SK-N-SH (cell line): Measurements from ENCODE around the gene CTNNA3. TPM values are rescaled to one million over a fixed set of nuclear protein-coding genes. Genes with fewer than 3 reads are reported as not detected.

Experiments used
- CTCF ChIA-PET: fragments of 300-600, 350-600 bp; formaldehyde crosslinking; extraction: SDS; loops from one replicate; lab custom pipeline; 2021; lab: Yijun Ruan, JAX
- POLR2A ChIA-PET: fragments of 350-600 bp; sonication (Branson Sonifier 250); formaldehyde crosslinking; extraction: SDS; loops from one replicate; lab custom pipeline; 2020; ENCODE audit warnings: antibody characterized with exemption, inconsistent platforms; lab: Yijun Ruan, JAX
- DNase-seq: peaks from one replicate; pipeline ENCODE4 v3.0.0; 2012
- H2AFZ ChIP-seq: fragments of 200-600 bp; sonication (generic); 2 replicates; pipeline ENCODE4 v1.8.1; 2016; ENCODE audit warnings: antibody characterized with exemption, mild to moderate bottlenecking, low read depth
- H3F3A ChIP-seq: fragments of 200-600 bp; sonication (generic); replicated peaks from 2 replicates; pipeline ENCODE3; 2016; ENCODE audit warnings: antibody characterized with exemption, mild to moderate bottlenecking; ENCODE audit not compliant: insufficient read depth
- H3K27ac ChIP-seq, 2 experiments: fragments of 200-500 bp in 1 of 2; fragments of 200-600 bp in 1 of 2; sonication (Bioruptor generic) in 1 of 2; sonication (generic), shearing (Covaris generic) in 1 of 2; 2 replicates each; pipeline versions ENCODE4 v1.5.1 to v1.6.1; 2014 to 2016; ENCODE audit warnings: low read depth in 2 of 2, inconsistent platforms in 1 of 2, low read length in 1 of 2, mild to moderate bottlenecking in 1 of 2, mixed read lengths in 1 of 2
- H3K27me3 ChIP-seq: fragments of 200-600 bp; sonication (generic), shearing (Covaris generic); 2 replicates; pipeline ENCODE4 v1.6.1; 2016; ENCODE audit warnings: mixed run types; ENCODE audit not compliant: insufficient read depth
- H3K36me3 ChIP-seq, 2 experiments: fragments of 200-500 bp in 1 of 2; fragments of 200-600 bp in 1 of 2; sonication (Bioruptor generic) in 1 of 2; sonication (generic) in 1 of 2; replicated peaks in 1 of 2; 2 replicates each; pipeline versions ENCODE3 to v1.5.1; 2014 to 2016; ENCODE audit warnings: low read length in 1 of 2, mild to moderate bottlenecking in 1 of 2; ENCODE audit not compliant: insufficient read depth in 2 of 2, control insufficient read depth in 1 of 2
- H3K4me1 ChIP-seq, 2 experiments: fragments of 200-500 bp in 1 of 2; fragments of 200-600 bp in 1 of 2; sonication (Bioruptor generic) in 1 of 2; sonication (generic), shearing (Covaris generic) in 1 of 2; 2 replicates each; pipeline versions ENCODE4 v1.5.1 to v1.6.1; 2014 to 2016; ENCODE audit warnings: low read depth in 1 of 2, low read length in 1 of 2, mixed run types in 1 of 2; ENCODE audit not compliant: insufficient read depth in 2 of 2, control insufficient read depth in 1 of 2
- H3K4me2 ChIP-seq: fragments of 200-600 bp; sonication (generic), shearing (Covaris generic); 2 replicates; pipeline ENCODE4 v1.6.1; 2017; ENCODE audit warnings: mixed run types
- H3K4me3 ChIP-seq, 2 experiments: fragments of 200-500 bp in 1 of 2; fragments of 200-600 bp in 1 of 2; sonication (Bioruptor generic) in 1 of 2; sonication (generic), shearing (Covaris generic) in 1 of 2; 2 replicates each; pipeline versions ENCODE4 v1.5.1 to v1.8.1; 2014 to 2016; ENCODE audit warnings: low read depth in 2 of 2, inconsistent platforms in 1 of 2, low read length in 1 of 2, mild to moderate bottlenecking in 1 of 2, mixed read lengths in 1 of 2, moderate library complexity in 1 of 2
- H3K79me2 ChIP-seq: fragments of 200-600 bp; sonication (generic); 2 replicates; pipeline ENCODE4 v1.8.1; 2017; ENCODE audit warnings: mild to moderate bottlenecking; ENCODE audit not compliant: insufficient read depth
- H3K9ac ChIP-seq: fragments of 200-600 bp; sonication (generic); 2 replicates; pipeline ENCODE4 v1.6.1; 2017; ENCODE audit warnings: mixed run types
- H3K9me2 ChIP-seq: fragments of 200-600 bp; sonication (generic); 2 replicates; pipeline ENCODE4 v1.6.1; 2017; ENCODE audit warnings: mixed run types
- H3K9me3 ChIP-seq: fragments of 200-600 bp; sonication (generic); 2 replicates; pipeline ENCODE4 v1.6.1; 2017; ENCODE audit warnings: mixed run types, mild to moderate bottlenecking, moderate library complexity
- H4K20me1 ChIP-seq: fragments of 200-600 bp; sonication (generic); 2 replicates; pipeline ENCODE4 v1.6.1; 2017; ENCODE audit warnings: mild to moderate bottlenecking, mixed run types; ENCODE audit not compliant: insufficient read depth
- ELF1 ChIP-seq: IDR thresholded peaks from 2 replicates; pipeline ENCODE4 v1.4.0; 2012
- EP300 ChIP-seq, 2 experiments: IDR thresholded peaks; 2 replicates each; pipeline versions ENCODE4 v1.4.0 to v1.6.1; 2012; ENCODE audit warnings: borderline replicate concordance in 1 of 2, low read depth in 1 of 2, low read length in 1 of 2
- FOSL2 ChIP-seq: IDR thresholded peaks from 2 replicates; pipeline ENCODE4 v1.4.0; 2012; ENCODE audit warnings: low read depth, mild to moderate bottlenecking, moderate library complexity, borderline replicate concordance
- FOXJ3 ChIP-seq: sonication (generic); formaldehyde crosslinking; IDR thresholded peaks from 2 replicates; pipeline ENCODE4 v1.5.1; 2020; ENCODE audit warnings: mild to moderate bottlenecking, missing genetic modification reagents
- FOXM1 ChIP-seq: IDR thresholded peaks from 2 replicates; pipeline ENCODE4 v1.4.0; 2012; ENCODE audit warnings: low read depth, mild to moderate bottlenecking
- GATA2 ChIP-seq: sonication (generic); formaldehyde crosslinking; IDR thresholded peaks from 2 replicates; pipeline ENCODE4 v1.5.0; 2020; ENCODE audit warnings: mild to moderate bottlenecking, missing genetic modification reagents
- JUND ChIP-seq: IDR thresholded peaks from 2 replicates; pipeline ENCODE4 v1.4.0; 2012
- MEF2A ChIP-seq: IDR thresholded peaks from 2 replicates; pipeline ENCODE4 v1.4.0; 2012; ENCODE audit warnings: low read depth, borderline replicate concordance
- NRF1 ChIP-seq: IDR thresholded peaks from 2 replicates; pipeline ENCODE4 v1.6.1; 2012; ENCODE audit warnings: low read depth, mild to moderate bottlenecking, low read length
- RAD21 ChIP-seq: IDR thresholded peaks from 2 replicates; pipeline ENCODE4 v1.6.1; 2012; ENCODE audit warnings: mild to moderate bottlenecking, low read length
- RFX5 ChIP-seq: IDR thresholded peaks from 2 replicates; pipeline ENCODE4 v1.6.1; 2012; ENCODE audit warnings: mild to moderate bottlenecking, improper control_type of control experiment, low read length
- RXRA ChIP-seq: IDR thresholded peaks from 2 replicates; pipeline ENCODE4 v1.4.0; 2012; ENCODE audit warnings: low read depth, mild to moderate bottlenecking, borderline replicate concordance
- SMC3 ChIP-seq: IDR thresholded peaks from 2 replicates; pipeline ENCODE4 v1.6.1; 2012; ENCODE audit warnings: low read depth, low read length, improper control_type of control experiment
- TAF1 ChIP-seq: IDR thresholded peaks from 2 replicates; pipeline ENCODE4 v1.6.1; 2012; ENCODE audit warnings: low read depth, mild to moderate bottlenecking, low read length, moderate library complexity, borderline replicate concordance
- TCF12 ChIP-seq: IDR thresholded peaks from 2 replicates; pipeline ENCODE4 v1.4.0; 2012
- TEAD4 ChIP-seq: IDR thresholded peaks from 2 replicates; pipeline ENCODE4 v1.4.0; 2012; ENCODE audit warnings: mild to moderate bottlenecking, borderline replicate concordance; ENCODE audit not compliant: insufficient read depth
- polyA plus RNA-seq, 3 experiments: library from polyadenylated mRNA; depleted of rRNA; stranded (reverse); fragments of >200 nt; gene quantifications; 2 replicates each; pipeline ENCODE4 v1.2.3, GENCODE V29; 2012
- TF ChIP-seq, protein P1 (sequence below): fragments of 150-350 bp; IDR thresholded peaks from 2 replicates; pipeline ENCODE4 v1.6.1; 2017; ENCODE audit warnings: antibody characterized with exemption, low read length, low read depth, borderline replicate concordance
- TF ChIP-seq, protein P2 (sequence below): IDR thresholded peaks from 2 replicates; pipeline ENCODE4; 2012
- TF ChIP-seq, protein P3 (sequence below): fragments of 200-600 bp; sonication (generic); IDR thresholded peaks from 2 replicates; pipeline ENCODE4 v1.6.1; 2017; ENCODE audit warnings: antibody characterized with exemption, mild to moderate bottlenecking, moderate library complexity
- TF ChIP-seq, protein P4 (sequence below): IDR thresholded peaks from 2 replicates; pipeline ENCODE4 v1.4.0; 2012; ENCODE audit warnings: low read depth

CTNNA3 gene
- polyA plus RNA-seq, 1 of the 3 experiments (the other 2 are of a cell fraction) = not detected

DNA sequence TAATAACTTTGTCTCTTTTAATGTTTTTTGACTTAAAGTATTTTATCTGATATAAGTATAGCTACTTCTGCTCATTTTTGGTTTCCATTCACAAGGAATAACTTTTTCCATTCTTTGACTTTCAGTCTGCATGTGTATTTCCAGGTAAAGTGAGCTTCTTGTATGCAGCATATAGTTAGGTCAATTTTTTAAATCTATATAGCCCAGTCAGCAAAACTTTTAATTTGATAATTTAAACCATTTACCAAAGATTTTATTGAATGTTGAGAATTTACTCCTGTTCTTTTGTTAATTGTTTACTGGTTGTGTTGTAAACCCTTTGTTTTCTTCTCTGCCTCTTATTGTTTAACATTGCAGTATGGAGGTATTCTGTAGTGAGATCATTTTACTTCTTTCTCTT is 1467.1 kb downstream of the CTNNA3 start:
- POLR2A ChIA-PET = no interaction called here
- Histone ChIP-seq H3F3A (no peaks in the 10 kb centered on the region), H3K9me3 (no peaks in the 10 kb centered on the region), H3K9ac (no peak overlapping the region), H4K20me1 (no peaks in the 10 kb centered on the region), H3K27ac (no peak overlapping the region), H3K9me2 (no peaks in the 10 kb centered on the region), H3K4me1 (no peaks in the 10 kb centered on the region), H3K36me3 (no peaks in the 10 kb centered on the region), H3K4me2 (no peak overlapping the region), H3K27me3 (no peaks in the 10 kb centered on the region), H3K79me2 (no peaks in the 10 kb centered on the region), H2AFZ (no peak overlapping the region), H3K4me3 (no peak overlapping the region)
- TF ChIP-seq GATA2 (CRISPR knock-in tag) = no peak
- no peak for TF ChIP-seq FOSL2
- no peak for TF ChIP-seq TAF1
- TF ChIP-seq, protein P1, sequence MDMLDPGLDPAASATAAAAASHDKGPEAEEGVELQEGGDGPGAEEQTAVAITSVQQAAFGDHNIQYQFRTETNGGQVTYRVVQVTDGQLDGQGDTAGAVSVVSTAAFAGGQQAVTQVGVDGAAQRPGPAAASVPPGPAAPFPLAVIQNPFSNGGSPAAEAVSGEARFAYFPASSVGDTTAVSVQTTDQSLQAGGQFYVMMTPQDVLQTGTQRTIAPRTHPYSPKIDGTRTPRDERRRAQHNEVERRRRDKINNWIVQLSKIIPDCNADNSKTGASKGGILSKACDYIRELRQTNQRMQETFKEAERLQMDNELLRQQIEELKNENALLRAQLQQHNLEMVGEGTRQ = no peak
- TF ChIP-seq FOXJ3 (CRISPR knock-in tag) = no peak
- TF ChIP-seq, protein P2, sequence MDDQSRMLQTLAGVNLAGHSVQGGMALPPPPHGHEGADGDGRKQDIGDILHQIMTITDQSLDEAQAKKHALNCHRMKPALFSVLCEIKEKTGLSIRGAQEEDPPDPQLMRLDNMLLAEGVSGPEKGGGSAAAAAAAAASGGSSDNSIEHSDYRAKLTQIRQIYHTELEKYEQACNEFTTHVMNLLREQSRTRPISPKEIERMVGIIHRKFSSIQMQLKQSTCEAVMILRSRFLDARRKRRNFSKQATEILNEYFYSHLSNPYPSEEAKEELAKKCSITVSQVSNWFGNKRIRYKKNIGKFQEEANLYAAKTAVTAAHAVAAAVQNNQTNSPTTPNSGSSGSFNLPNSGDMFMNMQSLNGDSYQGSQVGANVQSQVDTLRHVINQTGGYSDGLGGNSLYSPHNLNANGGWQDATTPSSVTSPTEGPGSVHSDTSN = no peak
- no peak for TF ChIP-seq EP300 (IDR thresholded peaks at IDR 0.05; ENCODE audit: borderline replicate concordance in 1 of 2, low read depth in 1 of 2, low read length in 1 of 2)
- TF ChIP-seq TEAD4 = no peak
- no peak for TF ChIP-seq RFX5
- TF ChIP-seq, protein P3, sequence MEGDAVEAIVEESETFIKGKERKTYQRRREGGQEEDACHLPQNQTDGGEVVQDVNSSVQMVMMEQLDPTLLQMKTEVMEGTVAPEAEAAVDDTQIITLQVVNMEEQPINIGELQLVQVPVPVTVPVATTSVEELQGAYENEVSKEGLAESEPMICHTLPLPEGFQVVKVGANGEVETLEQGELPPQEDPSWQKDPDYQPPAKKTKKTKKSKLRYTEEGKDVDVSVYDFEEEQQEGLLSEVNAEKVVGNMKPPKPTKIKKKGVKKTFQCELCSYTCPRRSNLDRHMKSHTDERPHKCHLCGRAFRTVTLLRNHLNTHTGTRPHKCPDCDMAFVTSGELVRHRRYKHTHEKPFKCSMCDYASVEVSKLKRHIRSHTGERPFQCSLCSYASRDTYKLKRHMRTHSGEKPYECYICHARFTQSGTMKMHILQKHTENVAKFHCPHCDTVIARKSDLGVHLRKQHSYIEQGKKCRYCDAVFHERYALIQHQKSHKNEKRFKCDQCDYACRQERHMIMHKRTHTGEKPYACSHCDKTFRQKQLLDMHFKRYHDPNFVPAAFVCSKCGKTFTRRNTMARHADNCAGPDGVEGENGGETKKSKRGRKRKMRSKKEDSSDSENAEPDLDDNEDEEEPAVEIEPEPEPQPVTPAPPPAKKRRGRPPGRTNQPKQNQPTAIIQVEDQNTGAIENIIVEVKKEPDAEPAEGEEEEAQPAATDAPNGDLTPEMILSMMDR = no peak
- TF ChIP-seq TCF12 = no peak
- TF ChIP-seq, protein P4, sequence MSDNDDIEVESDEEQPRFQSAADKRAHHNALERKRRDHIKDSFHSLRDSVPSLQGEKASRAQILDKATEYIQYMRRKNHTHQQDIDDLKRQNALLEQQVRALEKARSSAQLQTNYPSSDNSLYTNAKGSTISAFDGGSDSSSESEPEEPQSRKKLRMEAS = no peak
- no peak for TF ChIP-seq RAD21
- no peak for TF ChIP-seq RXRA
- no peak for TF ChIP-seq ELF1
- no peak for TF ChIP-seq FOXM1
- no peak for TF ChIP-seq SMC3
- TF ChIP-seq MEF2A = no peak
- no peak for TF ChIP-seq JUND
- TF ChIP-seq NRF1 = no peak
- CTCF ChIA-PET = interaction anchor here (0.7 kb wide), 1 partner anchor 518 kb away, joined by 3 read pairs; no protein-coding TSS in a partner anchor
- no peak for DNase-seq
